Endodermal cell (in vitro differentiated cells): ENCODE results near the gene BTF3. TPM values are rescaled to one million over a fixed set of nuclear protein-coding genes. Genes with fewer than 3 reads are reported as not detected.
"Not testable (repeated sequence)": the region's sequence is repeated elsewhere in the genome, so short reads cannot be mapped to it uniquely, and the experiment has no call there.

Experiments
- DNase-seq: peaks from one replicate; pipeline ENCODE4 v3.0.0-alpha.2; 2017
- H3K27ac ChIP-seq: 2 replicates; pipeline ENCODE4 v1.5.1; 2013; ENCODE audit warnings: mild to moderate bottlenecking, low read depth, low read length, moderate library complexity
- H3K27me3 ChIP-seq: 2 replicates; pipeline ENCODE4 v1.6.1; 2013; ENCODE audit warnings: mild to moderate bottlenecking, low read length, moderate library complexity; ENCODE audit not compliant: insufficient read depth, control insufficient read depth, poor library complexity, severe bottlenecking
- H3K36me3 ChIP-seq: 2 replicates; pipeline ENCODE4 v1.7.0; 2013; ENCODE audit warnings: mild to moderate bottlenecking, low read length, moderate library complexity; ENCODE audit not compliant: control insufficient read depth, insufficient read depth
- H3K4me1 ChIP-seq: one replicate; pipeline ENCODE4 v1.7.0; 2013; ENCODE audit warnings: low read length; ENCODE audit not compliant: control insufficient read depth, insufficient read depth
- H3K4me3 ChIP-seq: 2 replicates; pipeline ENCODE4 v1.5.1; 2013; ENCODE audit warnings: mild to moderate bottlenecking, low read length, moderate library complexity
- H3K9ac ChIP-seq: 2 replicates; pipeline ENCODE4 v1.6.1; 2013; ENCODE audit warnings: mild to moderate bottlenecking, low read length, moderate library complexity; ENCODE audit not compliant: poor library complexity, severe bottlenecking; ENCODE audit errors: extremely low read depth
- H3K9me3 ChIP-seq: 2 replicates; pipeline ENCODE4 v1.6.1; 2013; ENCODE audit warnings: mild to moderate bottlenecking, low read length, moderate library complexity; ENCODE audit not compliant: control insufficient read depth
- H3K27ac Mint-ChIP-seq: 2 replicates; pipeline ENCODE4 v1.8.0; 2020; ENCODE audit warnings: mixed read lengths
- H3K27me3 Mint-ChIP-seq: 2 replicates; pipeline ENCODE4 v1.8.0; 2021; ENCODE audit warnings: mild to moderate bottlenecking, mixed read lengths; ENCODE audit not compliant: insufficient read depth
- H3K36me3 Mint-ChIP-seq: 2 replicates; pipeline ENCODE4 v1.8.0; 2020; ENCODE audit warnings: low read depth, mixed read lengths
- H3K4me1 Mint-ChIP-seq: 2 replicates; pipeline ENCODE4 v1.8.0; 2020; ENCODE audit warnings: mixed read lengths
- H3K4me3 Mint-ChIP-seq: 2 replicates; pipeline ENCODE4 v1.8.0; 2020; ENCODE audit warnings: mild to moderate bottlenecking, moderate library complexity, mixed read lengths
- H3K9me3 Mint-ChIP-seq: 2 replicates; pipeline ENCODE4 v1.8.0; 2020; ENCODE audit warnings: mild to moderate bottlenecking, mixed read lengths
- WGBS, 2 experiments: methylation state at CpG; one replicate each; pipeline versions ENCODE4 v1.1.5 to v1.1.7; 2013; ENCODE audit warnings: missing lambda C conversion rate in 2 of 2, mixed read lengths in 1 of 2; ENCODE audit not compliant: insufficient coverage in 1 of 2, insufficient read length in 1 of 2; 5-methylcytosine and 5-hydroxymethylcytosine counted together
- total RNA-seq, 2 donors: library from RNA; stranded (reverse); fragmentation: NEBNext Ultra II Directional in 1 of 2; extraction: Animal tissue kit (Norgen Biotek cat#: 25700) in 1 of 2; gene quantifications; 2 replicates in 1 of 2; 3 replicates in 1 of 2; pipeline ENCODE4 v1.2.1, GENCODE V29; 2021
- TF ChIP-seq, protein P1 (sequence below): fragments of 200-600 bp; sonication (generic); conservative IDR thresholded peaks from 2 replicates; pipeline ENCODE4 v1.5.0; 2021; ENCODE audit warnings: antibody characterized with exemption, mild to moderate bottlenecking

BTF3 gene
- total RNA-seq, 2 donors from 2014 or later: 671 to 739 TPM

DNA sequence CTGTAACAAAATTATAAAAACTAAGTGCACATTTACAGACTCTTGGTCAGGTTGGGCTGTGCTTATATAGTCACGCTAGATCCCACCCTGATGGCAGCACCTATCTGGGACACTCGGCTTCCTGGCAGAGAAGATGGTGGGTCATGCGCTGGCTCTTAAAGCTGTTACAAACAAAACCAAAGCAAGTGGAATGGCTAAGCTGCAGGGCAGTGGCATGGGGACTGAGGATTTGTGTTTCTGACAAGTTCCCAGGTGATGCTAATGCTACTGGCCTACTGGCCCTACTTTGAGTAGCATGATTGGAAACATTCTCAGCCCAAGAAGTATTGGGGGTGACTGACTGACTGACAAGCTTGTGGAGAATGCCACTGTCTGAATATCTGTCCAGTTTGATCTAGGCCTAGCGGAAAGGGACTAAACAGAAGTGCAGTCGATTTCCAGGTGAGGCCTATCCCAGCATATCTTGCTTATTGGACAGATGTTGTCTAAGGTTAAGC is 8.3 kb downstream of the BTF3 start:
- Histone ChIP-seq H3K27me3 (no peaks in the 10 kb centered on the region), H3K36me3 (peaks cover 52% of the 10 kb centered on the region), H3K27ac (no peak overlapping the region), H3K4me1 (no peaks in the 10 kb centered on the region), H3K4me3 (no peak overlapping the region), H3K9ac (no peak overlapping the region), H3K9me3 (no peaks in the 10 kb centered on the region)
- H3K36me3 Mint-ChIP-seq: peaks cover 44% of the 10 kb centered on the region
- 91 to 97% methylated on average over 4 to 5 of the region's 5 CpGs for whole genome bisulfite sequencing, 2 experiments
- H3K4me1 Mint-ChIP-seq: peaks cover 15% of the 10 kb centered on the region
- TF ChIP-seq, protein P1, sequence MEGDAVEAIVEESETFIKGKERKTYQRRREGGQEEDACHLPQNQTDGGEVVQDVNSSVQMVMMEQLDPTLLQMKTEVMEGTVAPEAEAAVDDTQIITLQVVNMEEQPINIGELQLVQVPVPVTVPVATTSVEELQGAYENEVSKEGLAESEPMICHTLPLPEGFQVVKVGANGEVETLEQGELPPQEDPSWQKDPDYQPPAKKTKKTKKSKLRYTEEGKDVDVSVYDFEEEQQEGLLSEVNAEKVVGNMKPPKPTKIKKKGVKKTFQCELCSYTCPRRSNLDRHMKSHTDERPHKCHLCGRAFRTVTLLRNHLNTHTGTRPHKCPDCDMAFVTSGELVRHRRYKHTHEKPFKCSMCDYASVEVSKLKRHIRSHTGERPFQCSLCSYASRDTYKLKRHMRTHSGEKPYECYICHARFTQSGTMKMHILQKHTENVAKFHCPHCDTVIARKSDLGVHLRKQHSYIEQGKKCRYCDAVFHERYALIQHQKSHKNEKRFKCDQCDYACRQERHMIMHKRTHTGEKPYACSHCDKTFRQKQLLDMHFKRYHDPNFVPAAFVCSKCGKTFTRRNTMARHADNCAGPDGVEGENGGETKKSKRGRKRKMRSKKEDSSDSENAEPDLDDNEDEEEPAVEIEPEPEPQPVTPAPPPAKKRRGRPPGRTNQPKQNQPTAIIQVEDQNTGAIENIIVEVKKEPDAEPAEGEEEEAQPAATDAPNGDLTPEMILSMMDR: no peak
- no peak for DNase-seq
- H3K27ac Mint-ChIP-seq: peak overlapping the region; percentile 38
- H3K4me3 Mint-ChIP-seq: no peak overlapping the region
- H3K27me3 Mint-ChIP-seq: no peaks in the 10 kb centered on the region
- no peaks in the 10 kb centered on the region for H3K9me3 Mint-ChIP-seq

DNA sequence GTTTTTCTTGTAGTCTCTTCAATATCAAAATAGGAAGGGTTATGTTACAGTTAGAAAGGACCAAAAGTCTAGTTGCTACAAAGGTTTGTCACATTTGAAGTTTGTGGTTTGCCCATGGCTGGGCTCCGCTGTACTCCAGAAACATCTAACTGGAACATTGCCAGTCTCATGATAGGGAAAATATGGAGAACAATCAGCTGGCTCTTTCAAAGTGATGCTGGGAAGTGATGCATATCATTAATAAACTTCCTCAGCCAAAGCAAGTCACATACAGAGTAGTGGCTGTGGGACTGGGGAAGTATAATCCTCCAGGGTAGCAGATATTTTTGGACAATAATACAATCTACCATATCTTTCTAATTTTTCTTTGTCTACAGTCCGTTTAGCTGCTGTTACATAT is 8.8 kb downstream of the BTF3 start:
- TF ChIP-seq, protein P1: no peak
- H3K9me3 Mint-ChIP-seq: no peaks in the 10 kb centered on the region
- H3K4me3 ChIP-seq: no peak overlapping the region
- no peak overlapping the region for H3K27ac ChIP-seq
- no peaks in the 10 kb centered on the region for H3K27me3 Mint-ChIP-seq
- H3K36me3 ChIP-seq: peaks cover 46% of the 10 kb centered on the region
- no peak overlapping the region for H3K27ac Mint-ChIP-seq
- H3K9me3 ChIP-seq: no peaks in the 10 kb centered on the region
- H3K4me1 Mint-ChIP-seq: peaks cover 15% of the 10 kb centered on the region
- no peaks in the 10 kb centered on the region for H3K4me1 ChIP-seq
- H3K9ac ChIP-seq: no peak overlapping the region
- 98% methylated on average over 2 of the region's 2 CpGs; no CpG with 5 or more reads in 1 of the 2 experiments for WGBS, 2 experiments
- no peak for DNase-seq
- H3K27me3 ChIP-seq: no peaks in the 10 kb centered on the region
- no peak overlapping the region for H3K4me3 Mint-ChIP-seq
- peaks cover 42% of the 10 kb centered on the region for H3K36me3 Mint-ChIP-seq

DNA sequence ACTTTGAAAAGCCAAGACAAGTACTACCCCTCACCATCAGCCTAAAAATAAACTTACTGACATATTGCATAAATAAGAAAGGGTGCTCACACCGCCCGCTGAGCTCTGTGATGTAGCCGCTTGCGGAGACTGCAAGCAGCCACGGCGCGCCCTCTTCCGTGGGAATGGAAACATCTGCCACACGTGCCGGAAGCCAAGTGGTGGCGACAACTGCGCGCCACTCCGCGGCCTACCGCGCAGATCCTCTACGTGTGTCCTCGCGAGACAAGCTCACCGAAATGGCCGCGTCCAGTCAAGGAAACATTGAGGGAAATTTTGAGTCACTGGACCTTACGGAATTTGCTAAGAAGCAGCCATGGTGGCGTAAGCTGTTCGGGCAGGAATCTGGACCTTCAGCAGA is 10.3 kb downstream of the BTF3 start:
- not testable (repeated sequence) for H3K4me3 Mint-ChIP-seq
- 96 to 97% methylated on average over 25 to 26 of the region's 26 CpGs for whole genome bisulfite sequencing, 2 experiments

DNA sequence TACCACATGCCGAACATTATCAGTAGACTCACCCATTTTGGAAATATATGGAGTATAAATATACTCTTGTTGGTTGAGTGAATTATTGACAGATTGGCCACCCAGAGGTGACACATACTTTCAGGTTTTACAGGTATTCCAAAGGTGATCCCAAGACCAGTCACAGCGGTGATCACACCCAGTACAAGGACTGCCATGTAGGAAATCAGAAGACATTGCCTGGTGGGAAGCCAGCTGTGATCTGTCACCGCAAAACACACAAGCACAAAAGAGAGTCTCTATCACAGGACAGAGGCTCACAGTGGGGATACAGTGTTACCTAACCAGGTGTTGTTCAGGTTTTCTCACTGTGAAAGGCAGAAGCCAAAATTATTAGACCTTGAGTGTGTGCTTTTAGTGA is 15.8 kb downstream of the BTF3 start:
- Mint-ChIP-seq H3K4me3 (no peak overlapping the region), H3K27me3 (no peaks in the 10 kb centered on the region), H3K36me3 (peaks cover 3% of the 10 kb centered on the region), H3K27ac (no peak overlapping the region), H3K9me3 (no peaks in the 10 kb centered on the region), H3K4me1 (peaks cover 13% of the 10 kb centered on the region)
- WGBS, 2 experiments: 92 to 100% methylated on average over 2 to 3 of the region's 3 CpGs
- no peak overlapping the region for H3K4me3 ChIP-seq
- TF ChIP-seq, protein P1: no peak
- DNase-seq: no peak
- H3K27me3 ChIP-seq: no peaks in the 10 kb centered on the region
- H3K36me3 ChIP-seq: no peaks in the 10 kb centered on the region
- no peaks in the 10 kb centered on the region for H3K4me1 ChIP-seq
- no peaks in the 10 kb centered on the region for H3K9me3 ChIP-seq
- H3K27ac ChIP-seq: no peak overlapping the region
- H3K9ac ChIP-seq: no peak overlapping the region

More for the DNA sequence above, 10.3 kb downstream of the BTF3 start:
- peaks cover 32% of the 10 kb centered on the region for H3K36me3 ChIP-seq
- not testable (repeated sequence) for H3K27me3 ChIP-seq, H3K27me3 Mint-ChIP-seq, H3K9me3 ChIP-seq, H3K9me3 Mint-ChIP-seq, H3K9ac ChIP-seq, H3K4me3 ChIP-seq, H3K27ac Mint-ChIP-seq, DNase-seq, H3K27ac ChIP-seq, H3K4me1 ChIP-seq
- H3K4me1 Mint-ChIP-seq: peaks cover 11% of the 10 kb centered on the region
- H3K36me3 Mint-ChIP-seq: peaks cover 27% of the 10 kb centered on the region
